Measurements from ENCODE around the gene CAMTA2. TPM values are rescaled to one million over a fixed set of nuclear protein-coding genes. Genes with fewer than 3 reads are reported as not detected.

CAMTA2 gene
- total RNA-seq, 3 donors from 2014 or later = 87.8 to 141 (median 101) TPM

DNA sequence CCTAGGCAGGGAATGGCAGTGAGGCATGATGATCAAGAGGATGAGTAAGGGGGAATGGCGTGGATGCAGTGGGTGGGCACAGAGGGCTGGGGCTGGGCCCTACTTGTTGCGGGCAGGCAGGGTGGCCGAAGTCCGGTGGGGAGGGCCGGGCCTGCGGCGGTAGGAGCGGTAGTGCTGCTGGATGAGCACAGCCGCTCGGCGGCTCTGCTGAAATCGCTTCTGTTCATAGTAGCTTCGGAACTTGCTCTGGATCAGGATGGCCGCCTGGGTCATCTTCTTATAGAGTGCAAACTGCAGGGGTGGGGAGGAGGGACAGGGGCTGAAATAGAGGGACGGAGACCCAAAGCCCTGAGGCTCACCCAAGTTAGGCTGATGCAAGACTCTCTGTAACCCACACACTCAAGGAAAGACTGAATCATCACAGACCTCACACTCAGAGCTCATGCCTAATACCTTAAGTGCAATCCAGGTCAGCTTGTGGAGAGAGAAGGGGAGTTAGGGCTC lies 18.4 kb downstream of the CAMTA2 start:
- Mint-ChIP-seq H3K9me3 (no peaks in the 10 kb centered on the region), H3K36me3 (ENCODE audit: insufficient read depth) (peaks cover 33% of the 10 kb centered on the region), H3K4me1 (ENCODE audit: low read depth) (peaks cover 38% of the 10 kb centered on the region), H3K27me3 (ENCODE audit: low read depth) (no peaks in the 10 kb centered on the region), H3K4me3 (no peak overlapping the region)
- DNase-seq (peak; percentile 25), ATAC-seq (peak; percentile 11 to 27)

DNA sequence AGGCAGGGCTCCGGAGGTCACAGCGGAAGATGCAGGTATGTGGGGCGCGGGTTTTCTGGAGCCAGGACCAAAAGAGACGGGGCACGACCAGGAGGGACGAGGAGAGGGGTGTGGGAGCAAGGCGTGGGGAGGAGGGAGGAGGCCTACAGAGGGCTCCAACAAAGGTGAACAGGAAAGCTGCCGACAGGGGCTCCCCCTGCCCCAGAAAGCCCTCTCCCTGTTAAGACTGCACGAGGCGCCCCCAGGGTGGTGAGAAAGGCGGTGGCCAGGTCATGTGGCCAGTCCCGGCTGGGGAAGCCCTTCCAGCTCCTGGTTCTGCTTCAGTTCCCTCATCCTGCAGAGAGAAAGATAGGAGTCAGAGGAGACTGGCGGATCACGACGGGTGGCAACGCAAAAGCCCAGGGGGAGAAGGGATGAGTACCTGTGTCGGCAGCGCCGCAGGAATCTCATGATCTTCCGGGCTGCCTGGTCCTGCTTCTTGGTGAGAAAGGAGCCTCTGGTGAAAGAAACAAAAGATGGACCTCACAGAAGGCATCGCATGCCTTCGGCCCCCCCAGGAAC lies 18.9 kb downstream of the CAMTA2 start:
- Mint-ChIP-seq H3K36me3 (ENCODE audit: insufficient read depth) (peaks cover 28% of the 10 kb centered on the region), H3K27me3 (ENCODE audit: low read depth) (no peaks in the 10 kb centered on the region), H3K9me3 (no peaks in the 10 kb centered on the region), H3K4me1 (ENCODE audit: low read depth) (peaks cover 38% of the 10 kb centered on the region), H3K4me3 (no peak overlapping the region)
- ATAC-seq (no peak), DNase-seq (no peak)

DNA sequence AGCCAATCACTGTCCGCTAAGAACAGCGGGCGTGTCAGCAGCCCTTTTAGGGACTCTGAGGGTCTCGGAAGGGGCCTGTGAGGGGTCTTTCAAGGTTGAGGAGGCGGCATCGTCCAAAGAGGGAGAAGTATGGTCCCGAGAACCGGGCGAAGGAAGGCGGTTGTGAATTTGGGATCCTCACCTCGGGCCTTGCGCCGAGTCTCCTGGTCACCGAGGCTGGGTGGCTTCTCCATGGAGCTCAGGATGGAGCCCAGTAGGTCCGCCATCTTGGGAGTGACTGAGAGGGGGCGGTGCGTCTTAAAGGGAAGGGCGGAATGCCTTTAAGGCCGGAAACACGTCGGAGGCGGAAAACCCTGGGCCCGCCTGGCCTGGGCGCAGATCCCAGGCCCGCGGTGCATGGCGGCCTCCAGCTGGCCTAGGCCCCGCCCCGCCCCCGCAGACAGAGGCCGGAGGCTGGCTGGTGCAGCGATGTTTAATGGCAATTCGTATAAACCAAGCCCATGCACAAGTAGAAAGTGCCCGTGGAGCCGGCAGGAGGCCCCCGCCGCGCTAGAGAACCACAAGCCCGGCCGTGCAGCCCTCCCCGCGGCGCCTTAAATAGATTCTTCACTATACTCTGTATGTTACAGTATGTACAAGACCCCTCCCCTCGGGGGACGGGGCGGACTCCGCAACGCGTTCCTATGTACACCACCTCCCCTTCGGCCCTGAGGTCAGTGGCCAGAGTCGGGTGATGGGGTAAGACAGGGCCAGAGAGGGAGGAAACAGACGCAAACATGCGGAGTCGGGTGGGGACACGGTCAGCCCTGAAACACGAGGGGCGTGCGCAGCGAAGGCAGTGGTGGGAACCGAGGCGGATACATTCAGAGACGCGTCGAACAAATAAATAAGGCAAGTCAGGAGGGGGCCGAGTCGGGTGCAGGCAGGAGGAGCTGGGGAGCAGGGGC lies 19.7 kb downstream of the CAMTA2 start, which contains the start of gene SPAG7:
TSS of gene SPAG7 (minus strand) at position 279 of the 947 bp plus-strand sequence. CDS start at position 266, 13 bp downstream.
- Mint-ChIP-seq H3K4me1 (ENCODE audit: low read depth) (peaks cover 38% of the 10 kb centered on the region), H3K9me3 (no peaks in the 10 kb centered on the region), H3K27me3 (ENCODE audit: low read depth) (no peaks in the 10 kb centered on the region), H3K4me3 (no peak within 1 kb of the TSS), H3K36me3 (ENCODE audit: insufficient read depth) (peaks cover 25% of the 10 kb centered on the region)
- DNase-seq (peak; percentile 89), ATAC-seq (peak; percentile 59 to 61)

DNA sequence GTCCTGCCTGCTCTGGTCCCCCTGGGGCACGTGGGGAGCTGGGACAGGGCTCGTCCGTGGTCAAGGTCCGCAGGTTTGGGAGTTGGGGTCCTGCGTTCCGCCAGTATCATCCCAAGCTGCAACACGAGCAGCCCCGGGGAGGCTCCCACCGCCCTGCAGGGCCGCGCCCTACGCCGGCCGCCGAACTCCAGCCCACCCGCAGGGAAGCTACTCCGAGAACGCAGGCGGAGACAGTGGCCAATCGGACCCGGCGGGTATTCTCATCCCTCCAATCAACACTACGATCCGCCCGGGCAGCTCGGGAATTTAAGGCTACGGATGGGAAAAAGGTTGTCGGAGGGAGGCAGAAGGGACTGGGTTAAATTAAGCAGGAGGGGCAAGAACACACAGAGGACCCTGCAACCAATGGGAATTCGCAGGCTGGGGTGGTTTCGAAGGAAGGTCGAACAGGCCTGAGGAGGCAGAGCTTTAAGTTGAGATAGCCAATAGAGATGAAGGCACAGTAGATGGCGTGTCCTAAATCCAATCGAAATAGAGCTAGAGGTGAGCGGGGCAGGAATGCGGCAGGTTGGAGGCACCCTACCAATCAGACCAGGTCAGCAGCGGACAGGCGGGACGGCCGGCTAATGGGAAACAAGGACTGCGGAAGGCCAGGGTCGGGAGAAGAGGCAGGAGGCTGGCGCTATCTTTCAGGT lies 20.5 kb downstream of the CAMTA2 start:
- H3K4me3 Mint-ChIP-seq = no peak overlapping the region
- no peaks in the 10 kb centered on the region for H3K27me3 Mint-ChIP-seq (ENCODE audit: low read depth)
- H3K36me3 Mint-ChIP-seq (ENCODE audit: insufficient read depth) = peaks cover 23% of the 10 kb centered on the region
- H3K4me1 Mint-ChIP-seq (ENCODE audit: low read depth) = peaks cover 38% of the 10 kb centered on the region
- no peaks in the 10 kb centered on the region for H3K9me3 Mint-ChIP-seq
- peak; percentile 88 for DNase-seq
- peak; percentile 86 to 88 for ATAC-seq

DNA sequence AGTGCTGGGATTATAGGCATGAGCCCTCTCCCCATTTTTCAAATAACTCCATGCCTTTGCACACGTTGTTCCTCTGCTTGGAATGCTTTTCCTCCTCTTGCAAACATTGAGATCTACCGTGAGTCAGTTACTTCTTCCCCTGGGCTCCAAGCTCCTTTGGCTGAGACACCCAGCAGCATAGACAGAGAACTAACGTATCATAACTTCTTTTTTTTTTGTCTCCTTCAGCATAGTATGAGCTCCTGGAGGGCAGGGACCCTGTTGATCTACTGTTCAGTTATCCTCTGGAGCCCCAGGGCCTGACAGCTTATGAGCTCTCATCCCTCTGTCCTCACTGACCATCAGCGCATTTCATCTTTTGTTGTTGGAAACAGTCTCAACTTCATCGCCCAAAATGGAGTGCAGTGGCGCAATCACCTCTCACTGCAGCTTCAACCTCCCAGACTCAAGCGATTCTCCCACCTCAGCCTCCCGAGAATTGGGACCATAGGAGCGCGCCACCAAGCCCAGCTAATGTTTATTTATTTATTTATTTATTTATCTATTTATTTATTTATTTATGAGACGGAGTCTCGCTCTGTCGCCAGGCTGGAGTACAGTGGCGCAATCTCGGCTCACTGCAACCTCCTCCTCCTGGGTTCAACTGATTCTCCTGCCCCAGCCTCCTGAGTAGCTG lies 22.0 kb downstream of the CAMTA2 start:
- H3K27me3 Mint-ChIP-seq (ENCODE audit: low read depth) = no peaks in the 10 kb centered on the region
- peaks cover 30% of the 10 kb centered on the region for H3K4me1 Mint-ChIP-seq (ENCODE audit: low read depth)
- peaks cover 23% of the 10 kb centered on the region for H3K36me3 Mint-ChIP-seq (ENCODE audit: insufficient read depth)
- ATAC-seq (no peak), DNase-seq (no peak)
- peak overlapping the region; percentile 7 for H3K4me3 Mint-ChIP-seq
- H3K9me3 Mint-ChIP-seq = no peaks in the 10 kb centered on the region

DNA sequence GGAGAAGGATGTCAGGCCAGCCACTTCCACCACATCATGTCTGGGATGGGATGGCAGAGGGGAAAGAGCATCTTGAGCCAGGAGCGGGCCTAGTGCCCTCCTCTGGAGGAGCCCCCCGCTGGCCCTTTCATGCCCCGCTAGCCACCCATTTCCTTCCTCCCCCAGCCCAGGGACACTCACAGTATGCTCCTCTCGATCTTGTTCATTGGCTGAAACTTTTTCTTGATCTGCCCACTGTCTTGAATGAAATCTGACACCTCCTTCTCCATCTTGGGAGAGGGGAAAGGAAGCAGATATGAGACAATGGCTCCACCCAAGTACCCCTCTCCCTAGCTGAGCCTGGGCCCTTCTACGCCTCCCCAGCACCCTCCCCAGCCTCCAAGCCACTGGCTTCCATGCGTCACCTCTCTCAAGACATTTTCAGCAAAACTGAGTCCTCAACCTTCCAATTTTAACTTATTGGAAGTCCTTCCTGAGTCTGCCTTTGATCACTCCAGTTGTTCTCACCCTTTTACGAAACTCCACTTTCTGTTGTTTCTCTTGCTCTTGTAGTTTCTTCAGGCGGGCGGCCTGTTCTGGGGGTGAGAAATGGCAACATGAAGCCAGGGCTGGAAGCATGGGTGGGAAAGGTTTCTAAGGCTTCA lies 27.1 kb downstream of the CAMTA2 start:
- H3K4me3 Mint-ChIP-seq = no peak overlapping the region
- peaks cover 9% of the 10 kb centered on the region for H3K4me1 Mint-ChIP-seq (ENCODE audit: low read depth)
- peaks cover 21% of the 10 kb centered on the region for H3K36me3 Mint-ChIP-seq (ENCODE audit: insufficient read depth)
- no peaks in the 10 kb centered on the region for H3K9me3 Mint-ChIP-seq
- ATAC-seq (no peak), DNase-seq (no peak)
- H3K27me3 Mint-ChIP-seq (ENCODE audit: low read depth) = no peaks in the 10 kb centered on the region

DNA sequence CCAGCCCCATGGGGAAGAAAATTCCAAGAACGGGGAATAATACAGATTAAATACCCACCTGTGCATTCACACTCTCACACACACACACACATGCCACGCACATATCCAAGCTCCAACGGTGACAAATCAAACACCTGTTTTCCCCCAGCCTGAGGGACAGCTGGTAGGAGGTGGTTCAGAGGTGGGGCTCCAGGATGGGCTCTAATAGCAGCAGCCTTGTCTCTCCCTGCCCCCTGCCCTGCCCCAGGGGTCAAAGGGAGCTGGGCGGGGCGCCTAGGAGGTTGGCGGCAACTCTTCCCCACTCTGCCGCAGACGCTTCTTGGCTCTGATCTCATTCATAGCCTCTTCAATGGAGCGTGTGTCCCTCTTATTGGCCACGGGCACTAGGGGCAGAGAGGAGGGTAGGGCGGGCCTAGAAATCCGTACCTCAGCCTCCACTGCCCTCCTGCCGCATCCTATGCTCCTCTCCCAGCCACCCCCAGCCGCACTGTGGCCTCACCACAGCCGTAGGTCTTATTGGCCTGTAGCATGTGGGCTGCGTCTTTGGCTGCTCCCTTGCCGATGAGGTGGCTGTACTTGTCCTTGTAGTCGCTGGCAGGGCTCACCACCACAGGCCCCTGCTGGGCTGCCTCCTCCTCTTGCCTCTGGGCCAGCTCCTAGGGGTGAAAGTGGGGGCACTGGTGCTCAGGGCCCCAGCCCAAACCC lies 28.1 kb downstream of the CAMTA2 start:
- H3K27me3 Mint-ChIP-seq (ENCODE audit: low read depth) = no peaks in the 10 kb centered on the region
- H3K36me3 Mint-ChIP-seq (ENCODE audit: insufficient read depth) = peaks cover 18% of the 10 kb centered on the region
- H3K4me3 Mint-ChIP-seq = no peak overlapping the region
- DNase-seq (no peak), ATAC-seq (no peak)
- no peaks in the 10 kb centered on the region for H3K9me3 Mint-ChIP-seq
- peaks cover 7% of the 10 kb centered on the region for H3K4me1 Mint-ChIP-seq (ENCODE audit: low read depth)

GRCh38 chr17:4958102-4958501 lies 29.4 kb downstream of the CAMTA2 start:
- Mint-ChIP-seq H3K4me3 (no peak overlapping the region), H3K9me3 (no peaks in the 10 kb centered on the region), H3K4me1 (ENCODE audit: low read depth) (peaks cover 7% of the 10 kb centered on the region), H3K27me3 (ENCODE audit: low read depth) (no peaks in the 10 kb centered on the region), H3K36me3 (ENCODE audit: insufficient read depth) (peaks cover 18% of the 10 kb centered on the region)
- ATAC-seq (no peak), DNase-seq (no peak)

GRCh38 chr17:4956493-4957061 lies 30.9 kb downstream of the CAMTA2 start:
- peak in 1 of 2 donors; percentile 40 for ATAC-seq
- H3K27me3 Mint-ChIP-seq (ENCODE audit: low read depth) = no peaks in the 10 kb centered on the region
- peaks cover 16% of the 10 kb centered on the region for H3K36me3 Mint-ChIP-seq (ENCODE audit: insufficient read depth)
- no peak overlapping the region for H3K4me3 Mint-ChIP-seq
- DNase-seq = peak; percentile 44
- peaks cover 7% of the 10 kb centered on the region for H3K4me1 Mint-ChIP-seq (ENCODE audit: low read depth)
- H3K9me3 Mint-ChIP-seq = no peaks in the 10 kb centered on the region

DNA sequence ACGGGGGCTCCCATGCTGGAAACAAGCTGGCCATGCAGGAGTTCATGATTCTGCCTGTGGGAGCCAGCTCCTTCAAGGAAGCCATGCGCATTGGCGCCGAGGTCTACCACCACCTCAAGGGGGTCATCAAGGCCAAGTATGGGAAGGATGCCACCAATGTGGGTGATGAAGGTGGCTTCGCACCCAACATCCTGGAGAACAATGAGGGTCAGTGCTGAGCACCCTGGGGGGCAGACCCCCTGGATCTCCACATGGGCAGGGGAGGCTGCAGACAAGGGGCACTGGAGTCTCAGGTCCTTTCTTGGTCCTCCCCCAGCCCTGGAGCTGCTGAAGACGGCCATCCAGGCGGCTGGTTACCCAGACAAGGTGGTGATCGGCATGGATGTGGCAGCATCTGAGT lies 32.4 kb downstream of the CAMTA2 start:
- no peak for ATAC-seq
- peaks cover 11% of the 10 kb centered on the region for H3K36me3 Mint-ChIP-seq (ENCODE audit: insufficient read depth)
- no peaks in the 10 kb centered on the region for H3K9me3 Mint-ChIP-seq
- H3K4me3 Mint-ChIP-seq = no peak overlapping the region
- no peak for DNase-seq
- no peaks in the 10 kb centered on the region for H3K27me3 Mint-ChIP-seq (ENCODE audit: low read depth)
- peaks cover 19% of the 10 kb centered on the region for H3K4me1 Mint-ChIP-seq (ENCODE audit: low read depth)

- Mint-ChIP-seq H3K36me3 (ENCODE audit: insufficient read depth) (no peaks in the 10 kb centered on the region), H3K9me3 (no peaks in the 10 kb centered on the region), H3K4me1 (ENCODE audit: low read depth) (peaks cover 19% of the 10 kb centered on the region), H3K4me3 (no peak overlapping the region), H3K27me3 (ENCODE audit: low read depth) (no peaks in the 10 kb centered on the region)
- DNase-seq = no peak
- no peak for ATAC-seq
These were observed 34.0 kb downstream of the CAMTA2 start for GRCh38 chr17:4953451-4953961.

GRCh38 chr17:4951486-4951885 lies 36.0 kb downstream of the CAMTA2 start:
- Mint-ChIP-seq H3K9me3 (no peaks in the 10 kb centered on the region), H3K36me3 (ENCODE audit: insufficient read depth) (peaks cover 7% of the 10 kb centered on the region), H3K4me3 (peak overlapping the region; percentile 86), H3K27me3 (ENCODE audit: low read depth) (no peaks in the 10 kb centered on the region), H3K4me1 (ENCODE audit: low read depth) (peaks cover 20% of the 10 kb centered on the region)
- ATAC-seq = no peak
- no peak for DNase-seq
